GM12892 (cell line): Measurements from ENCODE around the gene DNER.

ENCODE experiments used
- POLR2A ChIP-seq: IDR thresholded peaks from 2 replicates; pipeline ENCODE4 v1.6.1; 2011; ENCODE audit warnings: low read depth, low read length, control low read depth
- POLR2AphosphoS5 ChIP-seq: IDR thresholded peaks from 2 replicates; pipeline ENCODE4 v1.6.1; 2011; ENCODE audit warnings: low read depth, low read length, control low read depth
- TAF1 ChIP-seq: IDR thresholded peaks from 2 replicates; pipeline ENCODE4 v1.6.1; 2011; ENCODE audit warnings: low read depth, mild to moderate bottlenecking, control low read depth, low read length, borderline replicate concordance

- TF ChIP-seq POLR2AphosphoS5 (no peak), POLR2A (no peak), TAF1 (no peak)
Measured at GRCh38 chr2:229405796-229406195, 308.6 kb downstream of the DNER start.
